ENCODE data around the gene CDK5R1.

Gene CDK5R1

GRCh38 chr17:32494621-32495358, 8.0 kb downstream of the CDK5R1 start:
- DNase-seq: no peak

DNA sequence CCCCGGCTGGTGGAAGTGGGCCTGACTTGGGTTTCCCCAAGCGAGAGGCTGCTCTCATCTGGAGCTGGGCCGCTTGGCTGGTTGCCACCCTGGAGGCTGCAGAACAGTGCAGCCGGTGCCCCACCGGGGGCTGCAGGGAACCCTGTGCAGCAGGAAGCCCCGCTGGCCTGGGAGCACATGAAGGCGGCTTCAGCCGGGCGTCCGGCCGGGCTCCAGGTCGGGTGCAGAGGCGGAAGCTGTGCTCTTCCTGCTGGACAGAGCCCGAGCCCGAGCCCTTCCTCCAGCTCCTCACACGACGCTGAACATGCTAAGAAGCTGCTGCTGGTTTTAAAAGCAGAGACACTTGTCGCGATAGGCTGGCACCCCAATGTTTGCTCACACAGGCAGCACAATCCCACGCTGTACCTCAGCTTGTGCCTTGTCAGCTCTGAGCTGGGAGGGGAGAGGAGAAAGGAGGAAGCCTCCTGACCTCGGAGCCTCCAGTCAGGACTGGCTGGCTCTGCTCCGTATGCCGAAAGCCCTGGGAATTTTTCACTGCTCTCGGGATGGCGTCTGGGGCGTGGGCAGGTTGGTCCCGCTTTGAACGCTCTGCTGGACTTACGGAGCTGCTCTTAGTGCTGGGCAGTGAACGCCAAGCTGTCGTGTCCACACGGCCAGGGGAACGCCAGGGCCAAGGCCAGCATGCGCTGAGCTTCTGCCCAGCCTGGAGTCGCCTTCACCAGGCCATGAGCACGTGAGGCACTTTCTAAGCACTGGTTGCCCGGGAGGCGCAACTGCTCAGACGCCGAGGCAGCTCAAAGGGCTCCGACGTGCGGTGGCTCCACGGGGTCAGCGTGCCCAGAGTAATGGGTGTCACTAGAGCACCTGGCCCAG, 8.8 kb downstream of the CDK5R1 start:
- DNase-seq: no peak

- DNase-seq: no peak
These were observed 9.7 kb downstream of the CDK5R1 start for GRCh38 chr17:32496395-32497073.

DNA sequence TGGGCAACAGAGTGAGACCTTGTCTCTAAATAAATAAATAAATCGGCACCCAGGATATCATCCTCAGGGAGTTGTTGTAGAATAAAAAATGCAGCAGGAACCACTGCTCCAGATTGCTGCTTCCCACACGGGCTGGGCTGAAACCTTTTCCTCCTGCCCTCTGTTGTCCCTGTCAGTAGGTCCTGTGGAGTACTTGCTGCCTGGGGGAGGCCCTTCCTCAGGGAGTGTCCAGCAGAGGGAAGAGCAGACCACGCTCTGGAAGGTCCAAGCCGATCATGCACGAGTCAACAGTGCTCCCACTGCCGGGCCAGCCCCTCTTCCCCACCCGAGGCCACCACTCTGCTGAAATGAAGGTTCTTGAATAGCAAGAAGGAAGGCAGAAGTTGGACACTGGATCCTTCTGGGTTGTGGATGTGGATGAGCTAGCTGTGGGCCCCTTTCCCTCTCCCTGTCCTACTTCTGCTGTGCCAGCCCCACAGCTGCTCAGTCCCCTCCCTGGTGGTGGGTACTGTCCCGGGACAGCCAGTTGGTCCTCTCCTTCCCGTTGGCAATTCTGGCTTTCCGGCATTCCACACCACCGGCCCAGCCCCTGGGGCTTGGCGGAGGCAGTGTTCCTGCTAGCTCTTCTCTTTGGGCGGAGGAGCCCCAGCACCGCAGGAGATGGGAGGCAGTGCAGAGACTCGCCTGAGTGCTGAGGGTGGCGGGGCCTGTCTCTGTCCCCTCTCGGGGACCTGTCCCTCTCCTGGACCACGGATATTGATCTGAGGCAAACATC, 10.8 kb downstream of the CDK5R1 start:
- no peak for DNase-seq

DNA sequence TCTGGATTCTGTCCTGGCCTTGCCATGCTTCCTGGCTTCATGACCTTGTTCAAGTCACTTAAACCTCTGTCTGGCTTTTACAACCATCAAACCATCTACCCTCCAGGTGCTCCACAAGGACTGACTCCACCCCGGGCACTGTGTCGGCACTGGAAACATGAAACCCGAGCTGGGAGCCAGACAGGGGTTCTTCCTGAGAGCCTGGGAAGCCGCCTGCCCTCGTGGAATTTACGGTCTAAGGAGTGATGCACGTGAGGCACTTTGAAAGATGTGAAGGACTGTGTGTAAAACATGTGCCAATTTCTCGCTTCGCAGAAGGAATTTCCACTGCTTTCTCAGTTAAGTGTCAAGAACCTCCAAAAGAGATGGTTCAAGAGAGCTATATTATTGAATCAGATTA, 11.6 kb downstream of the CDK5R1 start:
- DNase-seq: no peak

DNA sequence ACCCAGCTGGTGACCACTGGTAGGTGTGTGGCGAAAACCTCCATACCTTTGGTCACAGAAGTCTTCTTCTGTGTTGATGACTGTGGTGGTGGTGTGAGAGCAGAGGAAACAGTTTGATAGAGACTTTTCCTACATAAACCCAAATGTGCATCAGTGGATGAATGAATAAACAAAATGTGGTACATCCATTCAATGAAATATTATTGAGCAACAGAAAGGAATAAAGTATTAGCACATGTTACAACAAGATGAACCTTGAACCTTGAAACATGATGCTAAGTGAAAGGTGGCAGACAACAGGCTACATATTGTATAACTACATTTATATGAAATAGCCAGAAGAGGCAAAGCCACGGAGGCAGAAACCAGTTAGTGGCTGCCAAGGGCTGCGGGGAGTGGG, 15.2 kb downstream of the CDK5R1 start:
- DNase-seq: no peak

- no peak for DNase-seq
These were observed 15.9 kb downstream of the CDK5R1 start for GRCh38 chr17:32502710-32503109.

- DNase-seq: no peak
These were observed 16.7 kb downstream of the CDK5R1 start for GRCh38 chr17:32503251-32504165.

DNA sequence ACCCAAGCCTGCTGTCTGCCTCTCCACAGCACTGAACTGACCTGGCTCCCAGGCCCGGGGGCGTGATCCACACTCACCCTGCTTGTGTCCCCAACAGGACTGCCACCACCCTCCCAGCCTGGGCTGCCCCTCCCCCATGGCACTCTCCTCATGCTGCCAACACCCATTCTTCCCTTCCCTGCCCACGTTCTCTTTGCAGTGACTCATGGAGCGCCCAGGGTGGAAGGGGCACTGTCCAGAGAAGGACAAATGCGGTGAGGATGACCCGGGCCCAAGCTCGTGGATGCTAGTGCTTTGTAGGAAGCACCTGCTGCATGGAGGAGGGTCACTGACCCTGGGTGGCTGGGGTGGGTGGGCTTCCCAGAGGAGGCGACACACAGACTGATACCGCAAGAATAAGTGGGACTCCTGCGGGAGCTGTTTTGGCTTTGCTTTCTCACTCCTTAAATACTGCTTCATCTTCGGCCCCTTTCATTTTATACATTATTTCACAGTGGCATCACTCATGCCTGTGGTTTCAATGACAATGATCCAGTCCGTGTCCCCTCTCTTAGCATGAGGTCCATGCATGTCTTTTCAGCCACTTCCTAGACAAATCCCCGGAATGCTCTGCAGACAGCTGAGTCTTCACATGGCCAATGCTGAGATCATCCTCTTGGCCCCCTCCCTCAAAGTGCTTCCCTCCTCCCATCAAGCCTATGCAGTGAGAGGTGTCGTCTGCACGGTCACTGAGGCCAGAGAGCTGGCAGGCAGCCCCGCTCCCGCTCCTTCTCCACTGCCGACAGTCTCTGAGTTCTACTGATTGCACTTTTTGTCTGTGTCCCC, 17.6 kb downstream of the CDK5R1 start:
- no peak for DNase-seq

DNA sequence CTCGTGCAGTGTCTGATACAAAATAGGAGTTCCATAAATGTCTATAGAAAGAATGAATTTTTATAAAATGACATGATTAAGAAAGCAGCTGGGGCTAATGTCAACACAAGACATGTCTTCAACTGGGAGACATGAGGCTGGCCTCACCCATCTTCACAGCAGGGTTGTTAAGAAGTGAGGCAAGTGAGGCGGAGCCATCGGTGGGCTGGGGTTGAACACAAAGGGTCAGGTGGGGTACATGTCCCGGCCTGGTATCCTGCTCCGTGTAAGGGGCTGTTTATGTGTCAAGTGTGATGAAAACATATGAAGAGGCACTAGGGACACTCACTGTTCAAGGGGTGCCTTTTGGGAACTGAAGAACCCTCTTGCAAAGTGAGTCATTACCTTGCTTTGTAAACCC, 22.1 kb downstream of the CDK5R1 start:
- DNase-seq: no peak

GRCh38 chr17:32510466-32510865, 23.7 kb downstream of the CDK5R1 start:
- no peak for DNase-seq

DNA sequence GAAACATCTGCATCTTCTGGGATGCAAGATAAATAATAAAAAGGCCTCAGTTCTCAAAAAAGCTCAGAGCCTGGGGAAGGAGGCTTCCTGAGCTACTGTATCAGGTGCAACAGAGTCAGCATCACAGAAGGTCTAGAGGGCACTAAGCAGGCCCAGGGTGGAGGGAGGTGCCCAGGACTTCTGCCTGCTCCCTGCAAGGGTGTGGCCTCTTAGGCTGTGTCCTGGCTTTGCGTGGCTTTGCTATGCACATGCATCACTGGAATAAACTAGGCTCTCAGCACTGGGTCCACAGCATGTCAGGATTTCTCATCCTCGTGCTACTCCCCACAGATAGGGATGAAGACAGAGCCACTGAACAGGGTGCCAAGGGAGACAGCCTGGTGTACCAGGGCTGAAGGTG, 25.5 kb downstream of the CDK5R1 start:
- DNase-seq: no peak

- no peak for DNase-seq
These were observed 26.8 kb downstream of the CDK5R1 start for GRCh38 chr17:32513579-32513978.

GRCh38 chr17:32514606-32515005, 27.8 kb downstream of the CDK5R1 start:
- no peak for DNase-seq

GRCh38 chr17:32515677-32516383, 29.0 kb downstream of the CDK5R1 start:
- DNase-seq: no peak

DNA sequence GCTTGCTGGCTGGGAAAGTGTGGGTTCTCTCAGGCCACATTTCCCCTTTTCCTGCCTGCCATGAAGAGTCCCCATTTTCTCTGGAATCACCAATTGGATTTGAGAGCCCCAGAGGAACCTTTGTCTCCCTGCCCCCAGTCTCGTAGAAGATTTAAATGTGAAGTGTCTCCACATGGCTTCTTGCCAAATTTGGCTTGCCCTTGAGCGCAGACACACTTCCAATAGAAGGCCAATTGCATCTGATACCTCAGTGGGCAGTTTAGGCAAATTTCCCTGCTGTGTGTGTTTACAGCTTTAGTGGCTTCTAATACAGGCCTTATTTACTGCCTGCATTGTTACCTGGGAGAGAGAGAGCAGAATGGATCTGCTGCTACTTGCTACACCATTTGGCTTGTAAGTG, 29.7 kb downstream of the CDK5R1 start:
- DNase-seq: no peak

DNA sequence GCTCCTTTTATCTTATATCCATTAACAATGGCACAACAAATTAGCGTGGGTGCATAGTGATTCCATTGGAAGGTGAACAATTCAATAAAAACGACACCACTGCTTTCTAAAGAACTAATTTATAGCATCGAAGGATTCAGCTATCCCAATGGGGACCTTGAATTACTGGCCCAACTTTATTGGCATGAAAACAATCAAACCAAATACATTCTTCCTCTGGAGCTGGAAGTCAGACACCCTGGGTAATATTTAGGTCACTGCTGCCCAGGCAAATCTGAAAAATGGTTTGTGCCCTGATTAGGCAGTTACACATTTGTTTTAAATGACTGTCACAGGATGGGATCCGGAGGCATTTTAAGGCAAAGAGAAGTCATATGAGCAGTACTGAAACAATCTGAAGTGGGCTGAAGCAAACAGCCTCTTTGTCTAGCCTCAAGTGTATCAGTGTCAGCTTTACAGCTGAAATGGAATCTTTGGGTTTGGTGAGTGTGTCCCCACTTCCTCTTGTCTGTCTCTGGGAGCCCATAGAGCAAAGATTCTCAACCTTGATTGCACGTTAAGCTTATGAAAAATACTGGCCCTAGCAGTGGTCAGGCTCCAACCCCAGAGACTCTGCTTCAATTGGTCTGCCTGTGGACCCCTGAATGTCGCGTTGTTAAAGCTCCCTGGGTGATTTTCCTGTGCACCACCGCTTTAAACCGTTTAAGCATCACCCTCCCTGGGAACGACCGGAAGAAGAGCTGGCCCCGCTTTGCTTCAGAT, 30.3 kb downstream of the CDK5R1 start:
- DNase-seq: no peak

- no peak for DNase-seq
These were observed 31.2 kb downstream of the CDK5R1 start for GRCh38 chr17:32517982-32518381.

GRCh38 chr17:32518646-32519227, 31.9 kb downstream of the CDK5R1 start:
- DNase-seq: no peak

Measured in hematopoietic multipotent progenitor cell treated with erythropoietin and hydrocortisone succinate and interleukin-3 and kit ligand, for 8 days (in vitro differentiated cells).